ENCODE data around the gene CFAP45. TPM values are rescaled to one million over a fixed set of nuclear protein-coding genes. Genes with fewer than 3 reads are reported as not detected.

CFAP45 gene
- polyA plus RNA-seq, 1 of the 3 experiments (the other 2 are of a cell fraction): 0.74 TPM

GRCh38 chr1:159856576-159856975 is 43.4 kb downstream of the CFAP45 start:
- no peak overlapping the region for H3K4me3 ChIP-seq (ENCODE audit: low read depth in 2 of 2, low read length in 1 of 2)
- no peaks in the 10 kb centered on the region for H3K9me3 ChIP-seq
- no peak for DNase-seq
- H3F3A ChIP-seq (replicated peaks; ENCODE audit: insufficient read depth): peaks cover 14% of the 10 kb centered on the region
- TF ChIP-seq NRF1 (IDR thresholded peaks at IDR 0.05; ENCODE audit: low read depth, low read length) (no peak), REST (IDR thresholded peaks at IDR 0.05; ENCODE audit: low read depth, low read length) (no peak), USF2 (IDR thresholded peaks at IDR 0.05; ENCODE audit: borderline replicate concordance, low read depth, low read length) (no peak), MEF2A (IDR thresholded peaks at IDR 0.05; ENCODE audit: borderline replicate concordance, low read depth) (no peak), FOXJ3 (CRISPR knock-in tag; IDR thresholded peaks at IDR 0.05) (no peak), EP300 (IDR thresholded peaks at IDR 0.05; ENCODE audit: borderline replicate concordance in 1 of 2, low read depth in 1 of 2, low read length in 1 of 2) (no peak), PBX3 (IDR thresholded peaks at IDR 0.05) (no peak), SIN3A (IDR thresholded peaks at IDR 0.05; ENCODE audit: borderline replicate concordance, low read depth, low read length) (no peak), ELF1 (IDR thresholded peaks at IDR 0.05) (no peak), RCOR1 (IDR thresholded peaks at IDR 0.05; ENCODE audit: low read length) (no peak), JUND (IDR thresholded peaks at IDR 0.05) (no peak), GATA2 (CRISPR knock-in tag; IDR thresholded peaks at IDR 0.05) (no peak)
- H3K4me1 ChIP-seq (ENCODE audit: control insufficient read depth in 1 of 2, insufficient read depth in 2 of 2, low read depth in 1 of 2, low read length in 1 of 2): peaks cover 10 to 16% of the 10 kb centered on the region in 2 experiments; a peak in 2 of 4 replicates
- CTCF ChIA-PET: interaction anchor here (0.9 to 2.6 kb wide), 3 partner anchors 35 to 79 kb away, joined by 3 to 9 read pairs (median 3); no protein-coding TSS in a partner anchor
- no peaks in the 10 kb centered on the region for H4K20me1 ChIP-seq (ENCODE audit: insufficient read depth)
- POLR2A ChIA-PET: no interaction called here
- no peaks in the 10 kb centered on the region for H3K36me3 ChIP-seq (replicated peaks in 1 of 2; ENCODE audit: control insufficient read depth in 1 of 2, insufficient read depth in 2 of 2, low read length in 1 of 2)
- no peaks in the 10 kb centered on the region for H3K79me2 ChIP-seq (ENCODE audit: insufficient read depth)
- H3K27ac ChIP-seq (ENCODE audit: low read depth in 2 of 2, low read length in 1 of 2): no peak overlapping the region
- H3K4me2 ChIP-seq: no peak overlapping the region
- H3K9me2 ChIP-seq: no peaks in the 10 kb centered on the region
- H2AFZ ChIP-seq (ENCODE audit: low read depth): no peak overlapping the region
- WGBS (ENCODE audit: low lambda C conversion rate): 100% methylated on average over 1 of the region's 1 CpG
- H3K9ac ChIP-seq: no peak overlapping the region
- no peaks in the 10 kb centered on the region for H3K27me3 ChIP-seq (ENCODE audit: insufficient read depth)

GRCh38 chr1:159855709-159856108 is 44.3 kb downstream of the CFAP45 start:
- H3K27me3 ChIP-seq (ENCODE audit: insufficient read depth): no peaks in the 10 kb centered on the region
- H3K9me3 ChIP-seq: no peaks in the 10 kb centered on the region
- H3K4me3 ChIP-seq (ENCODE audit: low read depth in 2 of 2, low read length in 1 of 2): no peak overlapping the region
- H4K20me1 ChIP-seq (ENCODE audit: insufficient read depth): no peaks in the 10 kb centered on the region
- H3F3A ChIP-seq (replicated peaks; ENCODE audit: insufficient read depth): peaks cover 14% of the 10 kb centered on the region
- H3K27ac ChIP-seq (ENCODE audit: low read depth in 2 of 2, low read length in 1 of 2): no peak overlapping the region
- H2AFZ ChIP-seq (ENCODE audit: low read depth): no peak overlapping the region
- POLR2A ChIA-PET: no interaction called here
- DNase-seq: no peak
- no peaks in the 10 kb centered on the region for H3K79me2 ChIP-seq (ENCODE audit: insufficient read depth)
- 97% methylated on average over 20 of the region's 34 CpGs for WGBS (ENCODE audit: low lambda C conversion rate)
- no peak overlapping the region for H3K4me2 ChIP-seq
- no peaks in the 10 kb centered on the region for H3K36me3 ChIP-seq (replicated peaks in 1 of 2; ENCODE audit: control insufficient read depth in 1 of 2, insufficient read depth in 2 of 2, low read length in 1 of 2)
- H3K9ac ChIP-seq: no peak overlapping the region
- H3K4me1 ChIP-seq (ENCODE audit: control insufficient read depth in 1 of 2, insufficient read depth in 2 of 2, low read depth in 1 of 2, low read length in 1 of 2): peaks cover 10 to 15% of the 10 kb centered on the region in 2 experiments; a peak in 2 of 4 replicates
- CTCF ChIA-PET: no interaction called here
- H3K9me2 ChIP-seq: no peaks in the 10 kb centered on the region
- TF ChIP-seq USF1 (IDR thresholded peaks at IDR 0.05; ENCODE audit: borderline replicate concordance, low read depth) (no peak), EP300 (IDR thresholded peaks at IDR 0.05; ENCODE audit: borderline replicate concordance in 1 of 2, low read depth in 1 of 2, low read length in 1 of 2) (no peak), CHD2 (IDR thresholded peaks at IDR 0.05; ENCODE audit: low read length, partially characterized antibody) (no peak), GATA2 (CRISPR knock-in tag; IDR thresholded peaks at IDR 0.05) (no peak), POLR2AphosphoS5 (IDR thresholded peaks at IDR 0.05; ENCODE audit: low read depth, low read length) (no peak), ELF1 (IDR thresholded peaks at IDR 0.05) (no peak), USF2 (IDR thresholded peaks at IDR 0.05; ENCODE audit: borderline replicate concordance, low read depth, low read length) (no peak), MAX (IDR thresholded peaks at IDR 0.05; ENCODE audit: low read depth) (no peak), YY1 (IDR thresholded peaks at IDR 0.05; ENCODE audit: low read depth) (no peak), FOSL2 (IDR thresholded peaks at IDR 0.05; ENCODE audit: borderline replicate concordance, low read depth) (no peak), RAD21 (IDR thresholded peaks at IDR 0.05; ENCODE audit: low read length) (no peak)

Data from SK-N-SH (cell line).